Activated naive CD8-positive, alpha-beta T cell treated with anti-CD3 and anti-CD28 coated beads, Interleukin-2, amount 50 U/mL, for 16 hours (primary cell): ENCODE results near the gene MICU1.
"Not testable (repeated sequence)": the region's sequence is repeated elsewhere in the genome, so short reads cannot be mapped to it uniquely, and the experiment has no call there.

Experiments
- DNase-seq: peaks from one replicate; pipeline ENCODE4 v3.0.0-alpha.2; 2020; ENCODE audit warnings: low read depth, low spot score

MICU1 gene

GRCh38 chr10:72351479-72351878 is 274.4 kb downstream of the MICU1 start:
- no peak for DNase-seq

GRCh38 chr10:72349438-72349837 is 276.4 kb downstream of the MICU1 start:
- DNase-seq, result no peak

GRCh38 chr10:72348282-72348681 is 277.6 kb downstream of the MICU1 start:
- no peak for DNase-seq

- DNase-seq, result not testable (repeated sequence)
Observed at GRCh38 chr10:72346117-72346516, 279.8 kb downstream of the MICU1 start.

- no peak for DNase-seq
Observed at GRCh38 chr10:72344932-72345331, 280.9 kb downstream of the MICU1 start.

- no peak for DNase-seq
Observed at GRCh38 chr10:72342911-72343310, 283.0 kb downstream of the MICU1 start.

GRCh38 chr10:72340510-72341261 is 285.2 kb downstream of the MICU1 start:
- DNase-seq, result peak; percentile 68

GRCh38 chr10:72338180-72338579 is 287.7 kb downstream of the MICU1 start:
- DNase-seq, result no peak

GRCh38 chr10:72337722-72338121 is 288.2 kb downstream of the MICU1 start:
- DNase-seq, result no peak

GRCh38 chr10:72337039-72337629 is 288.7 kb downstream of the MICU1 start:
- DNase-seq, result no peak

GRCh38 chr10:72336259-72337038 is 289.4 kb downstream of the MICU1 start:
- no peak for DNase-seq

GRCh38 chr10:72335394-72336258 is 290.3 kb downstream of the MICU1 start:
- DNase-seq, result no peak

- no peak for DNase-seq
Observed at GRCh38 chr10:72334825-72335393, 291.0 kb downstream of the MICU1 start.

- no peak for DNase-seq
Observed at GRCh38 chr10:72334196-72334824, 291.6 kb downstream of the MICU1 start.

GRCh38 chr10:72333112-72334015 is 292.5 kb downstream of the MICU1 start:
- DNase-seq, result no peak

- no peak for DNase-seq
Observed at GRCh38 chr10:72332423-72333111, 293.3 kb downstream of the MICU1 start.

GRCh38 chr10:72331575-72332422 is 294.1 kb downstream of the MICU1 start:
- peak; percentile 51 for DNase-seq

- DNase-seq, result no peak
Observed at GRCh38 chr10:72330069-72330426, 295.8 kb downstream of the MICU1 start.
